Right lobe of liver (tissue), 6 donors: ENCODE measurements around the gene SUFU. TPM values are rescaled to one million over a fixed set of nuclear protein-coding genes. Genes with fewer than 3 reads are reported as not detected.

Source experiments
- ATAC-seq, 4 donors: fragments of 200-7000 bp; cut with Tn5 transposase; one replicate each; pipeline ENCODE4 v1.9.1; 2020; ENCODE audit warnings: mild to moderate bottlenecking in 4 of 4, moderate library complexity in 4 of 4
- DNase-seq, 3 donors: peaks; one replicate each; pipeline ENCODE4 v3.0.0-alpha.2; 2020
- H3K27ac ChIP-seq, 3 donors: fragments of 200-600 bp; one replicate each; pipeline ENCODE4 v1.8.0; 2022
- H3K27me3 ChIP-seq, 2 donors: fragments of 200-600 bp; one replicate each; pipeline ENCODE4 v1.8.0; 2022
- H3K36me3 ChIP-seq, 4 donors: fragments of 200-600 bp; sonication (generic) in 1 of 4; one replicate each; pipeline versions ENCODE4 v1.5.1 to v1.8.0; 2017 to 2022; ENCODE audit warnings: control low read depth in 1 of 4
- H3K4me1 ChIP-seq, 4 donors: fragments of 200-600 bp; sonication (generic) in 1 of 4; one replicate each; pipeline versions ENCODE4 v1.5.1 to v1.8.0; 2017 to 2022; ENCODE audit warnings: control low read depth in 1 of 4
- H3K4me3 ChIP-seq, 3 donors: fragments of 200-600 bp; one replicate each; pipeline ENCODE4 v1.8.0; 2022
- H3K9me3 ChIP-seq, 4 donors: fragments of 200-600 bp; sonication (generic) in 1 of 4; one replicate each; pipeline versions ENCODE4 v1.5.1 to v1.8.0; 2017 to 2022; ENCODE audit warnings: control low read depth in 1 of 4
- POLR2A ChIP-seq: fragments of 450-650 bp; IDR thresholded peaks from one replicate; pipeline ENCODE4 v1.6.1; 2017; ENCODE audit warnings: antibody characterized with exemption, mild to moderate bottlenecking
- WGBS: methylation state at CpG from one replicate; pipeline ENCODE4 v1.1.6; 2018; ENCODE audit warnings: low coverage, low lambda C conversion rate; ENCODE audit not compliant: insufficient coverage; ENCODE audit errors: missing lambda C conversion rate; 5-methylcytosine and 5-hydroxymethylcytosine counted together
- intact Hi-C, 2 donors: fragments of 100-400 bp; cut with DNase I; formaldehyde crosslinking; loops; one replicate each; pipeline versions ENCODE4 v1.11.2 to v1.14.1; 2022
- total RNA-seq, 6 experiments: library from RNA; depleted of rRNA in 2 of 6; stranded (reverse); fragments of >200 nt in 2 of 6; fragmentation: NEBNext Ultra II Directional in 3 of 6; extraction: Animal tissue kit (Norgen Biotek cat#: 25700) in 3 of 6; gene quantifications; one replicate each; pipeline versions ENCODE4 v1.1.0 to v1.2.4, GENCODE V29; 2016 to 2023
- TF ChIP-seq, protein P1 (sequence below), 4 donors: fragments of 200-600 bp in 3 of 4; fragments of 450-650 bp in 1 of 4; IDR thresholded peaks; one replicate each; pipeline versions ENCODE4 v1.5.1 to v1.8.0; 2016 to 2022; ENCODE audit warnings: antibody characterized with exemption in 4 of 4, mild to moderate bottlenecking in 2 of 4
- donor health status: DM: no; HTN: yes; CAD: no.
- donor health status: DM: no; HTN: no; CAD: no.
- donor health status: DM: no; HTN: no; CAD: no.
- donor health status: DM: no; HTN: yes; CAD: no.
- donor health status: DM: no; HTN: yes; CAD: no.

SUFU gene
- total RNA-seq, 6 experiments from 2014 or later: 4.2 to 6.2 (median 5.1) TPM

DNA sequence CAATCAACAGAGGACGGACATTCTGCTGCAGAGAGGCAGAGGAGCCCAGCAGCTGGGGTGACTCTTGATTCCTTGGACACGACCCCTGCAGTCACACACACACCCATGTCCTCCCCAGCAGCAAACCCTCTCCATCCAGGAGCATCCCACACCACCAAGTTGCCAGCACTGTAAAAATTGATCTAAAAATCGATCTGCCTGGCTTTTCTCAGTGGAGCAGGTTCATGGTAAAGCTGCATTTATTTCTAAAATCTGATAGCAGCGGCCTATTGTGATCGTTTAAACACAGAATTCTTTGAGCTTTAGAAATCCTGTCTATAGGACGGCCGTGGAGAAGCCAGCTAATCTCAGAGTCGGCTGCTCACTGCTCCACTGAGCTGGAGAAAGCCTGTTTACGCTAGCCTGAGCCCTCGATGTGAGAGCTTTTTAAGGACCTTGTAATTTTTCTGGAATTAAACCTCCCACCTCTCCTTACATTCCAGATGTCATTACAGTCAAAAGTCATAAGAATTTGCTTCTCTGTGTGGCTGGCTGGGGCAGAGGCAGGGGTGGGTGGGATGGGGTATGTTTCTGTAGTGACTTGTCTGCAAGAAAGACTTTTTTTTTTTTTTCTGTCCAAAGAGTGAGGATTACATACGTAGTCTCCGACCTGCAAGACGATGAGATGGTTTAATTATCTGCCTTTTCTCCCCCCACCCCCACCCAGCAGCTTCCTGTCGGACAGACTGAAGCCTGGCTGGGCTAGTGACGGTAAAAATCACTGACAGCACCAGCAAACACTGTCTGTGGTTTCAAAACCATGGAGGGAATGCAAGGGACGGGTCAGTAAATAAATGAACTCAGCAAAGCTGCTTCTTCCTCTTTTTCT is 172.1 kb downstream of the SUFU start:
- no peaks in the 10 kb centered on the region for H3K9me3 ChIP-seq
- ATAC-seq (peak; percentile 16 to 37 (median 29)), DNase-seq (no peak)
- H3K4me1 ChIP-seq: peaks cover 0 to 20% (median 0%) of the 10 kb centered on the region in 4 donors
- H3K36me3 ChIP-seq: no peaks in the 10 kb centered on the region
- intact Hi-C loops: no loop called here
- peak overlapping the region in 1 of 3 donors; percentile 1 for H3K27ac ChIP-seq
- 37% methylated on average over 15 of the region's 16 CpGs for WGBS
- no peak overlapping the region for H3K4me3 ChIP-seq
- no peaks in the 10 kb centered on the region for H3K27me3 ChIP-seq
- TF ChIP-seq, protein P1, sequence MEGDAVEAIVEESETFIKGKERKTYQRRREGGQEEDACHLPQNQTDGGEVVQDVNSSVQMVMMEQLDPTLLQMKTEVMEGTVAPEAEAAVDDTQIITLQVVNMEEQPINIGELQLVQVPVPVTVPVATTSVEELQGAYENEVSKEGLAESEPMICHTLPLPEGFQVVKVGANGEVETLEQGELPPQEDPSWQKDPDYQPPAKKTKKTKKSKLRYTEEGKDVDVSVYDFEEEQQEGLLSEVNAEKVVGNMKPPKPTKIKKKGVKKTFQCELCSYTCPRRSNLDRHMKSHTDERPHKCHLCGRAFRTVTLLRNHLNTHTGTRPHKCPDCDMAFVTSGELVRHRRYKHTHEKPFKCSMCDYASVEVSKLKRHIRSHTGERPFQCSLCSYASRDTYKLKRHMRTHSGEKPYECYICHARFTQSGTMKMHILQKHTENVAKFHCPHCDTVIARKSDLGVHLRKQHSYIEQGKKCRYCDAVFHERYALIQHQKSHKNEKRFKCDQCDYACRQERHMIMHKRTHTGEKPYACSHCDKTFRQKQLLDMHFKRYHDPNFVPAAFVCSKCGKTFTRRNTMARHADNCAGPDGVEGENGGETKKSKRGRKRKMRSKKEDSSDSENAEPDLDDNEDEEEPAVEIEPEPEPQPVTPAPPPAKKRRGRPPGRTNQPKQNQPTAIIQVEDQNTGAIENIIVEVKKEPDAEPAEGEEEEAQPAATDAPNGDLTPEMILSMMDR (IDR thresholded peaks at IDR 0.05): no peak
- TF ChIP-seq POLR2A: peak; percentile 10

DNA sequence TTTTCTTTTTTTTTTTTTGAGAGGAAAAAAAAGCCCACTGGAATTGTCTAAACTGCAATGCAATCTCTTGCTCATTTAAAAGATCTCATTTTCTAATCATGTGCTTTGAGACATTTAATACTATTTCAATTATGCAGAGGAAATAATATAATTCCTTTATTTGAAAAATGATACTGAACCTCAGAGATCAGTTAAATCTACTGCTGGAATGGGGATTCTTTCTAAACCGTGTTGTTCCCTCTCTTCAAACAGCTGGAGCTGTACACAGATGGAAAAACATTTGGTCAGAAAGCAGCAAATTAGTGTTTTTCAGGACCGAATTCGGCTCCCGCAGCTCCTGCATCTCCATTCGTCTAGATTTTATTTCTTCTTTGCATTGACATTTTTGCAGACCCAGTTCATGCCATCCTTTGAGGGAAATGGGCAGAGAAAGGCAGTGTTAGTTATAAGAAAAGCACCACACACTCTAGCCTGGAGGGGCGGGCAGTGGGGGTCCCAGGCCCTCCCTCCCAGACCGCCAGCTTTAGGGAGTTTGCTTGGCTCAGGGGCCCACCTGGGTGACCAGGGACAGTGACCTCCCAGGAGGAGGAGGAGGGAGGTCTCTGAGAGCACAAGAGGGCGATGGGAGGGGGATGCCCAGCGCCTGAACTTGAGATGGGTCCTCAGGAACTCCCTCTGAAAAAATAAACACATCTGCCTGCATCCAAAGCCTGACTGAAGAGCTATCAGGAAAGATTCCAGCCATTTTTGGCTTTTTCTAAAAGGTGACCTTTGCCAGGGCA is 173.0 kb downstream of the SUFU start:
- Histone ChIP-seq H3K4me1 (peaks cover 0 to 20% (median 0%) of the 10 kb centered on the region in 4 donors), H3K9me3 (no peaks in the 10 kb centered on the region), H3K36me3 (no peaks in the 10 kb centered on the region), H3K27ac (peak overlapping the region in 1 of 3 donors; percentile 1), H3K4me3 (no peak overlapping the region), H3K27me3 (no peaks in the 10 kb centered on the region)
- no peak for DNase-seq
- 71% methylated on average over 7 of the region's 9 CpGs for WGBS
- ATAC-seq: no peak
- intact Hi-C loops: no loop called here
- TF ChIP-seq POLR2A: no peak
- TF ChIP-seq, protein P1 (IDR thresholded peaks at IDR 0.05): no peak

DNA sequence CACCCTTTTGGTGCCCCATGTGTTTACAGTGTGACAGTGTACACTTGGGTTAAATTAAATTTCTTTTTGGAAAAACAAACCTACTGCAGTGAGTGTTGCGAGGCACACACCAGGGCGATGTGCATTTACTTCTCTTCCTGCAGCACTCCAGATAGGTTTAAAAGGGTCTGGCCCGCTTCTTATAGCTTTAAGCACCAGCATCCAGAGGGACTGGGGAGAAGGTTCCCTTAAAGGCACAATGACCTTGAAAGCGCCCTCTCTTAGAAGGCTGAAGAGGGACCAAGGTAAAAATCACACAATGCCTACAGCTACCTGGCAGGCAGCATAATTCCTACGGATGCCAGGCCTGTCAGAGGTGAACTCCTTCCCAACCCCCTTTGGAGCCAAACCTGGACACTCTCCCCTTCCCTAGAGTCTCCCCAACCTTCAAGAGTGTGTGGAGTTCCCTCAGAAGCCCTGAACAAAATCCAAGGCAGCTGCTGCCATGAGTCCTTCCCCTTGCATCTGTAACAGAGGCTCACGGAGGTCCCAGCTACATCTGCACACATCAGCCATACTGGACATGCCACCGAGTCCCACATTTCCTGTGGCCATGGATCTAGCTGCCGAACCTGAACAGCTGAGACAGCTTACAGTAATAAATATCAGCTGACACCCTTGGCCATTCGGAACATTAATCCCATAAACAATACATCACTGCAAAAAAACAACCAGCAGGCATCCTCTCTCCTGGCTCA is 173.7 kb downstream of the SUFU start:
- intact Hi-C loops: no loop called here
- Histone ChIP-seq H3K9me3 (no peaks in the 10 kb centered on the region), H3K4me3 (no peak overlapping the region), H3K27me3 (no peaks in the 10 kb centered on the region), H3K4me1 (peaks cover 0 to 20% (median 0%) of the 10 kb centered on the region in 4 donors), H3K36me3 (no peaks in the 10 kb centered on the region), H3K27ac (no peak overlapping the region)
- TF ChIP-seq, protein P1 (IDR thresholded peaks at IDR 0.05): no peak
- TF ChIP-seq POLR2A: no peak
- no peak for ATAC-seq
- no peak for DNase-seq
- 81% methylated on average over 6 of the region's 9 CpGs for WGBS

DNA sequence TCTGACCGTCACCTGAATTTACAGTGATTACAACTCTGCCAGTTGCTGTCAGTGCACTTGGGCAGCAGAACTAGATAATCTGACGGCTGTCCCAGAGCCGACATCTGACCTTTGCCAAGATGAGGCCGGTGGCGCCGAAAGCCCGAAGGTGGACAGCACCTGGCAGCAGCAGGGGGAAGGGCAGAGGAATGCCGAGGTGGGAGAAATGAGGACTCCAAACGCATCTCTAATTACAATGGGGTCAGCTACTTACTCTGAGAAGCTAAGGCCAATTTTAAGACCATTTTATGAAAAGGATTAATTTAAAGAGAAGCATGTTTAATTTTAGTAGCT is 174.3 kb downstream of the SUFU start:
- Histone ChIP-seq H3K27ac (no peak overlapping the region), H3K9me3 (no peaks in the 10 kb centered on the region), H3K4me1 (peaks cover 0 to 20% (median 0%) of the 10 kb centered on the region in 4 donors), H3K27me3 (no peaks in the 10 kb centered on the region), H3K4me3 (no peak overlapping the region), H3K36me3 (no peaks in the 10 kb centered on the region)
- intact Hi-C loops: no loop called here
- ATAC-seq (peak in 1 of 4 donors; percentile 20), DNase-seq (no peak)
- WGBS: 41% methylated on average over 9 of the region's 9 CpGs
- TF ChIP-seq, protein P1 (IDR thresholded peaks at IDR 0.05): no peak
- no peak for TF ChIP-seq POLR2A
